GM18519 (cell line): ENCODE data around the gene RPTOR.

Experiments
- ATAC-seq: cut with Tn5 transposase; IDR thresholded peaks from one replicate; pipeline ENCODE4 v1.9.1; 2021; ENCODE audit warnings: mild to moderate bottlenecking, moderate library complexity; ENCODE audit not compliant: unreplicated experiment, low FRiP score

Gene RPTOR

DNA sequence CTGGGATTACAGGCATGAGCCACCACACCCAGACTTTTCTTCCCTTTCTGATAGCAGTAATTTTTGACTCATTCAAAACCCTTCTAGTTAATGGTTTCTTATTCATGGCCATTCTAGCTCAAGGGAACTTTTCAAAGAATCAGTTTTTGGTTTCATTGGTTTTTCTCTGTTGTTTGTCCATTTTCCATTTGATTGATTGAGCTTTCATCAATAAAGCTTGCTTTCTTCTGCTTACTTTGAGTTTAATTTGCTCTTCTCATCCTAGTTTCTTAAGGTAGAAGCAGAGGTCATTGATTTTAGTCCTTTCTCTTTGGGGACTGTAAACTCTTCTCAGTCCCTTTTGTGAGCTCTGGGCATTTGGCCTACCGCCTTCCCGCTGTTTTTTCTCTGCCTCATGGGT is 365.0 kb downstream of the RPTOR start:
- ATAC-seq: no peak

DNA sequence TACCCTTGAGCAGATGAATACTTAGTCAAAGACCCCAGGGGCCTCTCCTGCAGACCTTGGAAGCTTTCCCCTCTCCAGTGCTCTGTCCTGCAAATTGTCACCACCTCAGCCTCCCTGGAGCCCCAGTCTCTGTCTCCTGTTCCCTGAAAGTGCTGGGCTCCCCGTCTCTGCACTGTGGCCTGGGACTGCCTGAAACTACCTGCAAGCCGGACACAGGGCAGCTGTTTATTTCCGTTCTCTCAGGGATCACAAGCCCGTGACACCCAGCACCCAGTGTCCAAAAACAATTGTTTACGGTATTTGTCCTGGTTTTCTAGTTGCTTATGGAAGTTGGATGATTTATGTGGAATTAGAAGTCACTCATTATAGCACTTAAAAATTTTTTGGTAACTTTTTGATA is 365.4 kb downstream of the RPTOR start:
- no peak for ATAC-seq

GRCh38 chr17:80912476-80912875 is 367.8 kb downstream of the RPTOR start:
- no peak for ATAC-seq

DNA sequence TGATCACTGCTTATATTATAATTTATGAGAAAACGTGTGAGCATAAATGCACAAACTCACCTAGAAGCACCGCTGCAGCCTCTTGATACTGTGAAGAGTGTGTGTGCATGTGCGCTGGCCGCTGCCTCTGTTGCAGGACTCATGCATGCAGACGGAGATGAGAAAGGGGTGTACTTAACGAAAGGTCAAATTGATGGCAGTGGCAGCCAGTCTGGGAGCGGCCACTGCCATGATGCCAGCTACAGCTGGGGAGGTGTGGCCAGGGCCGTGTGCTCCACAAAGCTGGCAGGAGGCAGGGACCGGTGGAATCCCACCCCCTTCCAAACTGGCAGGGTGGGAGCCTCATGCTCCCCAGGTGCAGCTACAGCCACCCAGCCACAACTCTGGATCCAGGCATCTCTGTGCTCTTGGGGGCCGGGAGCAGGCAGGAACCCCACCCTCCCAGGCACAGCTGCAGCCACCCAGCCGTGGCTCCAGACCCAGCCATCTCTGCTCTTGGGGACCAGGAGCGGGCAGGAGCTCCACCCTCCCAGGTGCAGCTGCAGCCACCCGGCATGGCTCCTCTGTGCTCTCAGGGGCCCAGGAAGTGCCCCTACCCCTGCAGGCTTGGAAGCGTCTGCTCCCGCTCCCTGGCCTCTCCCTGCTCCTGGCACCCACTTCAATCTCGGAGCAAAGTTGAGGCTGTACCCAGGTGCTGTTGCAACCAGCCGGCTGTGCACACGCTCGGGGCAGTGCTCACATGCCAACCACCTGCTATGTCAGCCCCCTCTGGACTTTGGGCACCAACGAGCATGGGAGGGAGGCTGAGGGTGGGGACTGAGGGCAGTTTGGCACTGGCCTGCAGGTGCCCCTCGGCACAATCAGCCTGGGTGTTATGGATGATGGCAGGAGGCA is 369.5 kb downstream of the RPTOR start:
- no peak for ATAC-seq

DNA sequence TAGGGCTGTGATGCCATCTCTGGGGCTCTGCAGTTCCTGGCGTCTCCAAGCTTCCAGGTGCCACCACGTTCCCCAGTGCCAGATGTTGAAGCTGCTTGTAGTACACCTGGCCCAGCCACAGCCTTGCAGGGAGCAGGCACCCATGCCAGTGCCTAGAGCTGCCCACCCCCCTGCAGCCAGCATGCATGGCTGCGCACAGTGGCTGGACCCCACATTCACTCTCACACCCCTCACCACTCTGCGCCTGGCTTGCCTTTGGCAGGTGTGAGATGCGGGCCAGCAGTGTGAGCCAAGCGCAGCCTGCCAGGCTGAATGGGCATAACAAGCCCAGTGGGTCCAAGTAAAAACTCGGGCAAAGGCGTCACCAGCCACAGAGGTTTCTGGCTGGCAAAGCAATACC is 371.6 kb downstream of the RPTOR start:
- no peak for ATAC-seq

DNA sequence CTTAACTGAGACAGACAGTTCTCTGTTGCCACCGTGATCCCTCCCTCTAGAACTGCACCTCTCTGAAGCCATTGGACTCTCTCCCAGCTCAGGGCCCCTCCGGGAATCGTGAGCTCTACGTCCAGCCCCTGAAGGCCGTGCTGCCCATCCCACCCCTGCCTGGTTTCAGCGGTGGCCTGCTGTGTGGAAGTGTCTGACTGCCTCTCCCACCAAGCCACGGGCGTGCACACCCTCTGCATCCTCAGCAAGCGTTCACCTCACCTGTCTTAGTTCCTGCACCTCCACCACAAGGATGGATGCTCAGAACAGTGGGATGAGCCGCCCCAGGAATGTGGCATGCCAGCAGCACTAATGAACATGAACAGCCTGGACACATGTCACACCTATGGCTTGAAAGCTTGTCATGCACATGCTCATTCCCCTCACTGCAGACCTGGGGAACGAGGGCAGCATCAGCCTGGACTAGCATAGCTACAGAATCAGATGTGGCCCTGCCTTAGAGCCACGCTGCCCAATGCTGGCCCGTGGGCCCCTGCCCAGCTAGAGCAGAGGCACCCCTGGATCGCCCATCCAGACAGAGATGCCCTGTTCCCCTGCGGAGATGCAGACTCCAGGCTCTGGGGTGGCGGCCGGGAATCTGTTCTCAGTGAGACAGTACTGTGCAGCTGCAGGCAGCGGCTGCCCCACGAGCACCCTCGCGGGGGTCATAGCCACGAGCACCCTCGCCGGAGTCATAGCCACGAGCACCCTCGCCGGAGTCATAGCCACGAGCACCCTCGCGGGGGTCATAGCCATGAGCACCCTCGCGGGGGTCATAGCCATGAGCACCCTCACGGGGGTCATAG is 373.3 kb downstream of the RPTOR start:
- ATAC-seq: no peak

GRCh38 chr17:80918731-80919130 is 374.1 kb downstream of the RPTOR start:
- ATAC-seq: no peak

- no peak for ATAC-seq
Observed at GRCh38 chr17:80919331-80920311, 375.0 kb downstream of the RPTOR start.

DNA sequence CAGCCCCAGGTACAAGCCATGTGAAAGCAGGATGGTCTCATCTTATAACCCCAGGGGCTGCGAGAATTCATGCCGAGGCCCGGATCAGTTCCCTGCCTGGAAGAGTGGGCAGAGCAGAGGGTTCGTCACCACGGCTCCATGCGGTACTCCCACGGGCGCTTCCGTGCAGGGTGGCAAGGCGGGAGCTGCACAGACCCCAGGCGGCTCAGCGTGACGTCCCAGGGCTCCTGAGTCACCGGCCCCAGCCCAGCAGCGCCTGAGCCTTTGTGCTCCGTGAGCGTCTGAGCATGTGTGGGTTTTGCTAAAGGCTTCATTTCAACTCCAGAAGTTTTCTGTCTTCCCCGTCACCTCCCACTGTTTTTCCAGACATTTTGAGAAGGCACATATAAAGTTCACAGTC is 375.8 kb downstream of the RPTOR start:
- ATAC-seq: no peak

DNA sequence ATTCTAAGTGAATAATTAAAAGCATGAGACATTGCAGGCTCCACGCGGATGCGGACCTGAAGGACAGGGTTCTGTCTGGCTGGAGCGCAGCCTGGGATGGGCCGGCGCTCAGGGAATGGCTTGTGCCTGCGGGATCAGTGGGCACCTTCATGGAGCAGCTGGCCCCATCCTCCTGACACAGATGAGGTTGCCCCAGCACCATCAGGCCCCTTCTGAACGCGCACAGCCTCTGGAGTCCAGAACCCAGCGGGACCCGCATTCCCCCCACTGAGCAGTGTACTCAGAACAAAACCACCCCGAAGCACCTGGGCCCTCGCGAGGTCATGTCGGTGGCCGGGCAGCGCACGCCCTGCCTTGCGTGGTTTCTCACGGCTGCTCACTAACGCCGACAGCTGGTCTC is 376.5 kb downstream of the RPTOR start:
- ATAC-seq: no peak

- ATAC-seq: no peak
Observed at GRCh38 chr17:80921741-80922579, 377.3 kb downstream of the RPTOR start.

DNA sequence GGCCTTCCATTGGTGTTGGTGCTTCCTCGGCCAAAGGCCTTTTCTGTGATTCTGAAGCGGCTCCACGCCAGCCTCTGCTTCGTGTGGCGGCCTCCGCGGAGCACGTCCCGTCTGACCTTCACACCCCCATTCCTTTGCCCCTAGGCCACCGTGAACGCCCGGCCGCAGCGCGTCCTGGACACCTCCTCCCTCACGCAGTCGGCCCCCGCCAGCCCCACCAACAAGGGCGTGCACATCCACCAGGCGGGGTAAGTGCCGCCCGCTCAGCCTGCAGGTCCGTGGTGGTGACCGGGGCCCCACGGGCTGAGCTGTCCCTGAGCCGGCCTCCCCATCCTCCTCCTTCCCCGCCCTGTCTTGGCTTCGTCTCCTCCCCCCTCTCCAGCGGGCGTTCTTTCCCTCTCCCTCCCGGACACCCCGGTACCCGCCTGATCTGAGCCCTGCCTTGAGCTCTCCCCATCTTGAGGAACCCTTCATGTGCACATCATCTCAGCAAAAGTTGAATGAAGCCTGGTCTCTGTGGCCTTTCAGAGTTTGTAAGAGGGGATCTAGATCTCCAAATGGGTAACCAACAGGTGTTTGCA is 378.0 kb downstream of the RPTOR start:
- ATAC-seq: no peak

- ATAC-seq: no peak
Observed at GRCh38 chr17:80923211-80924110, 378.8 kb downstream of the RPTOR start.

- ATAC-seq: no peak
Observed at GRCh38 chr17:80924111-80924806, 379.6 kb downstream of the RPTOR start.

- ATAC-seq: no peak
Observed at GRCh38 chr17:80924807-80925610, 380.4 kb downstream of the RPTOR start.

- no peak for ATAC-seq
Observed at GRCh38 chr17:80925688-80926335, 381.2 kb downstream of the RPTOR start.
